Measurements from ENCODE around the gene ZNF462. TPM values are rescaled to one million over a fixed set of nuclear protein-coding genes. Genes with fewer than 3 reads are reported as not detected.

Gene ZNF462
- total RNA-seq, 2 experiments from 2014 or later: 0.28 to 0.70 TPM

DNA sequence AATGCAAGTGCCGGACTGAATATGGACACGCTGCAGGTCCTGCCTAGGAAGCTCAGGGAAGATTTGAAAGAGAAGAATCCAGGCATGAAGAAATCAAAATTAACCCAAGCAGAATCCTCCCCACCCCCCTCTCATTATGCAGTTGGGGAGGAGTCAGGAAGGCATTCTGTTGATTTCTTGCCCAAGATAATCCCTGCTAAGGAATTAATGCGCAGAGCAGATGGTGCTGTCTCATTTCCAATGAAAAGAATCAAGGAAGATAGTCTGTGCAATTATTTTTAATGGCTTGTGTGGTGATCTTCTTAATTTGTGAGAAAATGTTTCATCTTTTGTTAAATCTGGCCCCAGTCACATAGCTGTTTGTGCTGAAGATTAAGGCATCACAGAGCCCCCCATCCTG is 145.0 kb downstream of the ZNF462 start:
- POLR2A ChIA-PET: no interaction called here
- Mint-ChIP-seq H3K4me3 (no peak overlapping the region), H3K4me1 (no peaks in the 10 kb centered on the region), H3K27ac (no peak overlapping the region), H3K36me3 (ENCODE audit: low read depth) (no peaks in the 10 kb centered on the region), H3K9me3 (peaks cover 8% of the 10 kb centered on the region), H3K27me3 (no peaks in the 10 kb centered on the region)
- CTCF ChIA-PET: no interaction called here
- DNase-seq: no peak

DNA sequence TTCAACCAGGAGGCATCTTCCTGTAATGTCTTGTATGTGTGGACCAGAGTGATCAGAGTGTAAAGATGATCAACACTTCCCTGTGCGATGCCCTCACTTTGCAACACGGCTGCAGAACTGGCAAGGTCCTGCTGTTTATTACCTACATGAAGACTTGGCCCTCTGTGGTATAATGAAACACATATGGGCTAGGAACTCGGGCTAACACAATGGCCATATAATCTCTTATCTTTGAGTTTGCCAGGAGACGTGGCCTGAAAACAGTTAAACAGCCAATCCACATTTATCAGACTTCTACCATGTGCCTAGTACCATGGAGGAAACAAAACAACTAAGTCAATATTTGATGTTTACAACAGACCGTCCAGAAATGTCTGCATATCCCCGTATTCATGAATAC is 145.5 kb downstream of the ZNF462 start:
- POLR2A ChIA-PET: no interaction called here
- H3K9me3 Mint-ChIP-seq: peaks cover 8% of the 10 kb centered on the region
- no peak for DNase-seq
- H3K36me3 Mint-ChIP-seq (ENCODE audit: low read depth): no peaks in the 10 kb centered on the region
- no peak overlapping the region for H3K4me3 Mint-ChIP-seq
- no peaks in the 10 kb centered on the region for H3K27me3 Mint-ChIP-seq
- CTCF ChIA-PET: no interaction called here
- H3K27ac Mint-ChIP-seq: no peak overlapping the region
- no peaks in the 10 kb centered on the region for H3K4me1 Mint-ChIP-seq

DNA sequence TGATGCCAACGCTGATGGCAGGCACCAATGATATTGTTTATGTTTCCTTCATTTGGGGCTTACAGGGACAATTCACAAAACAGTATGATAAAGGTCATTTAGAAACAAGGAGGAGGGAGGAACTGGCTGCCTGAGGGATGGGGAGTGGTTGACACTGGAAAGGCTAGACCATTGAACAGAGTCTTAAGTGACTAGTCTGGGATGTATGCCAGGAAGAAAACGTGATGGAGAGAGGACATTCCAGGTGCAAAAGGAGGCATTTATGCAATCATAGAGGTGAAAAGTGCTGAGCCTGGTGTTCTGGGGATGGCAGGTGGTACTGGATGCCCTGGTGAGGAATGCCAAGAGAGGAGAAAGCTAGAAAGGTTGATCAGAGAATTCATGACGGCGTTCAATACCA is 153.4 kb downstream of the ZNF462 start:
- no peaks in the 10 kb centered on the region for H3K27me3 Mint-ChIP-seq
- DNase-seq: no peak
- H3K36me3 Mint-ChIP-seq (ENCODE audit: low read depth): no peaks in the 10 kb centered on the region
- H3K9me3 Mint-ChIP-seq: peaks cover 6% of the 10 kb centered on the region
- no peak overlapping the region for H3K27ac Mint-ChIP-seq
- no peak overlapping the region for H3K4me3 Mint-ChIP-seq
- POLR2A ChIA-PET: no interaction called here
- CTCF ChIA-PET: no interaction called here
- H3K4me1 Mint-ChIP-seq: no peaks in the 10 kb centered on the region

DNA sequence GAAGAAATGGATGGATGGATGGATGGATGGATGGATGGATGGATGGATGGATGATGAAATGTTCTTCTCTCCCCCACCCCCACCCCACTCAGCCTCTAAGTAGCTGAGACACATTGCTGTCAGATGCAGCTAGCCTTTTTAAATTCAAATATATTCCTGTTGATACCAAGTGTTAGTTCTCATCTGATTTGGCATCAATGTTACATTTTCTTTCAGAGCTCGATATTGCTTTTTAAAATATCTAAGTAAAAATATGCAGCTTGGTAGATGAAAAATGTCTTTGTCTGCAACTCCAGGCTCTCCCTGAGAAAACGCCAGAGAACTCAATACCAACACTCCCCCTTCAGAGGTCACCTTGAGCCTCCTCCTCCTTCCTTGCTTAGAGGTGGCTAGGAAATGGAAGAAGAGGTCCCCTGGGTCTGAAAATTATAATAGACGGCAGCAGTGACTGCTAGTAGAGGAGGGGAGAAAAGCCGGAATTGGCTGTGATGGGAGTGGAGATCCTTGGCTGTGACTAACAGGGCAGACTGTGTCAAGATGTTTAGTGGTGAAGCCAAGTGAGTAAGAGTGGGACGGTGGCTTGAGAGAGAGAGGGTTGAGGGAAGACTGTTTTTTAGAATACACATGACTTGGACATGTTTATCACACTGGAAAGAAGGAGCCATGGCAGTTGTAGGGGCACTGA is 156.0 kb downstream of the ZNF462 start:
- Mint-ChIP-seq H3K27ac (no peak overlapping the region), H3K36me3 (ENCODE audit: low read depth) (no peaks in the 10 kb centered on the region), H3K4me3 (no peak overlapping the region), H3K27me3 (no peaks in the 10 kb centered on the region), H3K4me1 (no peaks in the 10 kb centered on the region), H3K9me3 (peaks cover 4% of the 10 kb centered on the region)
- ChIA-PET POLR2A (no interaction called here), CTCF (no interaction called here)
- DNase-seq: no peak

DNA sequence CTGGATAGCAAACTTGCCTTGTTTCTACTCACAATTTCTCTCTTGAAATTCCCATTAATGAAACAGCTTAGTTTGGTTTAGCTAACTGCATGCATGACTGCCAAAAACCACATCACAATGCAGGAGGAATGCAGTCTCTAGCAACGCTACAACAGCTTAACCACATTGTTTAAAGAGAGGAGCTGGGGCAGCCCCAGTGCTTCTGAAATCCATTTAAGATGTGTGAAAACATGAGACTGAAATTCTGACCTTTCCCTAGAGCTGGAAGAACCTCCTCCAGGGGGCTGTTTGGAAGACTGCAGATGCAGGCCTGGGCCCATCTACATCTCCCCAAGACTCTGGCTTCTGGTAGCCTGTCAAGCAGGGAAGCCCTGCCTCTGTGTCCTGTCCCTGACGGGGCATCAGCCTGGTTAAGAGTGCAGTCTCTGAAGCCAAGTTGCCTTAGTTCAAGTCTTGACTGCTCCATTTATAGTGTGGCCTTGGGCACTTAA is 157.1 kb downstream of the ZNF462 start:
- POLR2A ChIA-PET: no interaction called here
- no peak for DNase-seq
- Mint-ChIP-seq H3K27ac (no peak overlapping the region), H3K4me1 (peaks cover 4% of the 10 kb centered on the region), H3K4me3 (no peak overlapping the region), H3K27me3 (no peaks in the 10 kb centered on the region), H3K36me3 (ENCODE audit: low read depth) (no peaks in the 10 kb centered on the region), H3K9me3 (peaks cover 4% of the 10 kb centered on the region)
- CTCF ChIA-PET: no interaction called here

DNA sequence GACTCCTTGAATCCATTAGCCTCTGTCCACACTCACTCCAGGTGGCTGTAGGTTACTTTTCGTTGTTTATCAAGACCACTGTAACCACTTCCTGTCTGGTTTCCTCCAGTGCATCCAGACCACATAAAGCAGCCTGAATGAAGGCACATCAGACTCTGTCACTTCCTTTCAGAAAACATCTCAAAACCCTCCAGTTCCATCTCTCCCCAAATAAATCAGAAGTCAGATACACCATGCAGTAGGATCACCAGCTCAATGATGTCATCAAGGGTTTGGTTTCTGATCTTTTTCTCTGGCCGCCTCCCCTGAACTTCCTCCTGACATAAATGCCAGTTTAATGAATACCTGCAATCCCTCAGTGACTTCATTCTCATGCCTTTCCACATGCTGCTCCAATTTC is 161.2 kb downstream of the ZNF462 start:
- H3K9me3 Mint-ChIP-seq: no peaks in the 10 kb centered on the region
- CTCF ChIA-PET: no interaction called here
- H3K4me1 Mint-ChIP-seq: peaks cover 4% of the 10 kb centered on the region
- no peak overlapping the region for H3K4me3 Mint-ChIP-seq
- no peaks in the 10 kb centered on the region for H3K27me3 Mint-ChIP-seq
- DNase-seq: no peak
- POLR2A ChIA-PET: no interaction called here
- no peaks in the 10 kb centered on the region for H3K36me3 Mint-ChIP-seq (ENCODE audit: low read depth)
- H3K27ac Mint-ChIP-seq: no peak overlapping the region

DNA sequence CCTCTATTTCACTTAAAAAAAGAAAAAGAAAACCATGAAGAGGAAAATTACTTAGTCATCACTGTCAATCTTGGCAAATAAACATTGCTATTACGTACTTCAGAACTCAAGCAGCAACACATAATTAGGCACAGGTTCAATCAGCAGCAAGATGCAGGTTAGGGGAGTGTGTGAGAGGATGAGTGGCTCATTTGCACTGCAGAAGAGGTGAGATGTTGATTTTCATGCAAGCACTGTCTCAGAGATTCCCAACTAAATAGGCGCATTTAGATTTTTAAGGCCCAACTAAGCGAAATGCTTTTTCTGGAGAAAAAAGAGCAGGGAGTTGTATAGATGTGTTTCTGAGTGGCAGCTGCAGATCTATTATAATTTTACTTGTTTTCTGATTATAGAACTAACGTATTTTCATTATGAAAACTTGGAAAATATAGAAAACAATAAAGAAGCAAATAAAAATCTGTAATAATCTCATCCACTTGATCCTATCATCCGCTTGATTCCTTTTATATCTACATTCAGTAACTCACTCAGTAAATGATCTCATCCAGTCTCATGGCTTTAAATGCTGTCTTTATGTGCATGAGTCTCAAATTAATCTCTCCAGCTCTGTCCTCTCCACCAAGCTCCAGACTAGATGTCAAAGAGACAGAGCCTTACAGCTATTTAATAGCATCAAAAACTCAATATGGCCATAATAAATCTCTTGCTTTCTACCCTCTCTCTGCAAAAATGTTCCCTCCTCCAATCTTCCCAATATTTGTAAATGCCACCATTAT is 162.5 kb downstream of the ZNF462 start:
- Mint-ChIP-seq H3K36me3 (ENCODE audit: low read depth) (no peaks in the 10 kb centered on the region), H3K9me3 (peaks cover 2% of the 10 kb centered on the region), H3K27ac (no peak overlapping the region), H3K4me3 (no peak overlapping the region), H3K27me3 (no peaks in the 10 kb centered on the region), H3K4me1 (peaks cover 4% of the 10 kb centered on the region)
- DNase-seq: no peak
- POLR2A ChIA-PET: no interaction called here
- CTCF ChIA-PET: no interaction called here

DNA sequence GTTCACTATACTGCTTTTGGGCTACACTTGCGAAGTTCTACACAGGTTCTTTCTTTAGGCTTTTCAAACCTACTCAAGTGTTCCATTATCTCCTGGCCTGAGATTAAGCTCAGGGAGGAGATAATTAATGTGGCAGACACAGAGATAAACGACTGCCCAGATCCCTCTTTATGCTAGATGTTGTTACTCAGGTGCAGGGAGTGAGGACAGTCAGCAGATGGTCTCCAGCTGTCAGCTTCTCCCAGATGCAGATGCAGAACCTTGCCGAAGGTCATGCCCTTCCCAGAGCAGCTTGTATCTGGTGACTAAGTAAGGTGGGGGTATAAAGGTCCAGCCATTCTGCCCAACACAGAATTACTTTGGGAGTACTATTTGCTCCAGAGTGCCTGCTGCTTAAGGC is 166.2 kb downstream of the ZNF462 start:
- Mint-ChIP-seq H3K4me1 (peaks cover 3% of the 10 kb centered on the region), H3K9me3 (peaks cover 2% of the 10 kb centered on the region), H3K27me3 (no peaks in the 10 kb centered on the region), H3K27ac (no peak overlapping the region), H3K4me3 (no peak overlapping the region), H3K36me3 (ENCODE audit: low read depth) (no peaks in the 10 kb centered on the region)
- ChIA-PET POLR2A (no interaction called here), CTCF (no interaction called here)
- no peak for DNase-seq

DNA sequence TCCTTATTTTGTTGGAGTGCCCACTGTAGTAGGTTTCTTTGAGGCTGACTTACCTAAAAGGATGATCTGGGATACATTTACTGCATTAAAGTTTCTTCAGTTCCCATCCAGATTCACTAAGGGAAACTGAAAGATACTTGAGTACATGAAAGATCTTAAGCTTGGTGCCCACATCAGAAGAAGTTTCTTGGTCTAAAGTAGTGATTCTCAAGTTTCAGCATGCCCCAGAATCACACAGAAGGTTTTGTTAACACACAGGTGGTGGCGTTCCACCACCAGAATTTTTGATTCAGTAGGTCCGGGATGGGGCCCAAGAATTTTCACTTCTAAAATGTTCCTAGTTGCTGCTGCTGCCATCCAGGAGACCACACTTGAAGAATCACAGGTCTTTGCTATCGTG is 171.0 kb downstream of the ZNF462 start:
- H3K9me3 Mint-ChIP-seq: peaks cover 2% of the 10 kb centered on the region
- H3K36me3 Mint-ChIP-seq (ENCODE audit: low read depth): no peaks in the 10 kb centered on the region
- H3K27me3 Mint-ChIP-seq: no peaks in the 10 kb centered on the region
- no peak for DNase-seq
- H3K4me3 Mint-ChIP-seq: no peak overlapping the region
- CTCF ChIA-PET: no interaction called here
- H3K4me1 Mint-ChIP-seq: no peaks in the 10 kb centered on the region
- no peak overlapping the region for H3K27ac Mint-ChIP-seq
- POLR2A ChIA-PET: no interaction called here

DNA sequence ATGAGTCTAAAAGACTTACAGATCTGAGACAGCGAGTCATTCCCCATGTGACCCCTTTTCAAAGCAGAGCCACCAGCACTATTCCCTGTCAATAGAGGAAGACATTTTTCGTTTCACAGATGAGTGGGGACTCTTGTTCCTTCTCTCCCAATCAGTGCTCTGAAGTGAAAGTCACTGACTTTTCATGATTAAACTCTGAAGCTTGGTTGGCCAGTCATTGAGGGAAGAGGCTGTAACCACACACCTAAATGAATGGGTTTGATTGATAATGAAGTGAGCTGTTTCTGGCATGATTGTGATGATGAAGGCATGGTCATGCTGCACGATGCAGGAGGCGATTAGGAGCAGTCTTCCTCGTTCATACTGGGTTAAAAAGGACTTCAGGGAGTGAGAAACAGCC is 171.9 kb downstream of the ZNF462 start:
- H3K27ac Mint-ChIP-seq: no peak overlapping the region
- H3K4me1 Mint-ChIP-seq: no peaks in the 10 kb centered on the region
- H3K36me3 Mint-ChIP-seq (ENCODE audit: low read depth): no peaks in the 10 kb centered on the region
- H3K9me3 Mint-ChIP-seq: no peaks in the 10 kb centered on the region
- no peak for DNase-seq
- H3K4me3 Mint-ChIP-seq: no peak overlapping the region
- H3K27me3 Mint-ChIP-seq: no peaks in the 10 kb centered on the region
- ChIA-PET POLR2A (no interaction called here), CTCF (no interaction called here)

DNA sequence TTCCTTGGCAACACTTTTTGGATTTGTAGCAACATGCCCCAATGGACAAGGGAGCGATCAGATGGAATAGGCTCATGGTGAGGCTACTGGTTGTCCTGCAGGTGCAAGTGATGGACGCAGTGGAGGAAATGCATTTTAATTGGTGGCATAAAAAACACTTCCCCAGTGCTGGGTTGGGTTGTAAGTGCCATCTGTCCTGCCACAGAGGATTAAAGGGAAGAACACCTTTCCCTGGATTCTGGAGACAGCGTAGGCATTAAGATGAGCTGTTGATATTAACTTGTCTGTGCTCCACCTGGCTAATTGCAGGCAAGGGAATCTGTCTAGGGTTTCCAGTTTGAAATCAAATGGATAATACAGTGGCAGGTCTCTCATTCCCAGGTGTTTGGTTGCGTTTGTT is 173.4 kb downstream of the ZNF462 start:
- no peaks in the 10 kb centered on the region for H3K36me3 Mint-ChIP-seq (ENCODE audit: low read depth)
- H3K27me3 Mint-ChIP-seq: no peaks in the 10 kb centered on the region
- DNase-seq: no peak
- H3K9me3 Mint-ChIP-seq: no peaks in the 10 kb centered on the region
- ChIA-PET POLR2A (no interaction called here), CTCF (no interaction called here)
- H3K27ac Mint-ChIP-seq: no peak overlapping the region
- no peaks in the 10 kb centered on the region for H3K4me1 Mint-ChIP-seq
- no peak overlapping the region for H3K4me3 Mint-ChIP-seq

DNA sequence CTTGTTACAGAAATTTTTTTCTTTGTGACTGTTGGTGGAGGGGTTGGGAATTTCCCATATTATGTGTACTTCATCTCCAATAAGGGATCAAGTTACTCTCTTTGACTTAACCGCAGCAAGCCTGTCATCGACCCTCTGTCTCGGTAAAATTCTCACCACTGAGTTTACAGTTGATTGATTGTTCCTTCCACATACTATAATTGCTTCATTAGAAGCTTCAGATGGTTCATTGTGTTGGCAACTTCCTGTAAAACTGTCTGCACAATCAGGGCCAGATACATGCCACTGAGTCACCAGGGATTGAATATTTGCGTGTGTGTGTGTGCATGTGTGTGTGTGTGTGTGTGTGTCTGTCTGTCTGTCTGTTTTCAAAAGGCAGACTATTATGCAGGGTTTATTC is 176.6 kb downstream of the ZNF462 start:
- Mint-ChIP-seq H3K4me3 (no peak overlapping the region), H3K9me3 (no peaks in the 10 kb centered on the region), H3K36me3 (ENCODE audit: low read depth) (no peaks in the 10 kb centered on the region), H3K4me1 (no peaks in the 10 kb centered on the region), H3K27ac (no peak overlapping the region), H3K27me3 (no peaks in the 10 kb centered on the region)
- no peak for DNase-seq
- ChIA-PET POLR2A (no interaction called here), CTCF (no interaction called here)

DNA sequence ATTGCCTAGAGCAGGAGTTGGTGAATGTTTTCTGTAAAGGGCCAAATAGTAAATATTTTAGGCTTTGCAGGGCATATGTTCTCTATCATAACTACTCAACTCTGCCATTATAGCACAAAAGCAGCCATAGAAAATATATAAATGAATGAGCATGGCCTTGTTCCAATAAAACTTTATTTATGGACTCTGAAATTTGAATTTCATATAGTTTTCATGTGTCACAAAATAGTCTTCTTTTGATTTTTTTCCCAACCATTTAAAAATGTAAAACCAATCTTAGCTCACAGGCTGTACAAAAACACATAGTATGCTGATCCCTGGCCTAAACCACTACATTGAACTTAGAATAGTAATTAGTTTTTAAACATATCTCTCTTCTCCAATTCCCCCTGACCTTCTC is 179.6 kb downstream of the ZNF462 start:
- Mint-ChIP-seq H3K4me1 (no peaks in the 10 kb centered on the region), H3K27ac (no peak overlapping the region), H3K36me3 (ENCODE audit: low read depth) (no peaks in the 10 kb centered on the region), H3K4me3 (no peak overlapping the region), H3K27me3 (no peaks in the 10 kb centered on the region), H3K9me3 (no peaks in the 10 kb centered on the region)
- no peak for DNase-seq
- ChIA-PET POLR2A (no interaction called here), CTCF (no interaction called here)

DNA sequence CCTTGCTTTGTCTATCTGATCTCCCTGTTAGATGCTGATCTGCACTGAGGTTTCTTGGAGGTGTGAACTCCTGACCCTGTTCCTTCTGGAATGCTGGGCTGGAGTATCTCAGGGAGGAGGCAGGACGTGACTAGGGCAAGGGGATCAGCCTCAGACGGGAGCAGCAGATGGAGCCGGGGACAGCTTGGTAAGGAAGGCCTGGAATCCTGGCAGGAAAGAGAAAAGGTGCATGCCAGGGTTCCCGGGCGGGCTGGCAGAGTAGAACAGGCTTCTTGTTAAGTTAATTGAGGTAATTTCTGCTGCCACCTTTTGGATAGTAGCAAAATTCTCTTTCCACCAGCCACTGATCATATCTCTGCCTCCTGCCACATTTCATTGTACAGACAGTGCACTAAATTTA is 180.9 kb downstream of the ZNF462 start:
- H3K27ac Mint-ChIP-seq: no peak overlapping the region
- H3K36me3 Mint-ChIP-seq (ENCODE audit: low read depth): no peaks in the 10 kb centered on the region
- no peak for DNase-seq
- H3K9me3 Mint-ChIP-seq: no peaks in the 10 kb centered on the region
- H3K4me1 Mint-ChIP-seq: no peaks in the 10 kb centered on the region
- POLR2A ChIA-PET: no interaction called here
- H3K4me3 Mint-ChIP-seq: no peak overlapping the region
- no peaks in the 10 kb centered on the region for H3K27me3 Mint-ChIP-seq
- CTCF ChIA-PET: no interaction called here

Measured in activated CD4-positive, alpha-beta memory T cell treated with anti-CD3 and anti-CD28 coated beads, Interleukin-2, amount 10 ng/mL, durations not matched to agents 7 days and 5 days (primary cell).